Hepatocyte (in vitro differentiated cells): ENCODE results near the gene GLRA2.

Experiments used
- EZH2 ChIP-seq: fragments of 200-600 bp; sonication (generic); IDR thresholded peaks from 2 replicates; pipeline ENCODE4 v1.6.1; 2016; ENCODE audit warnings: antibody characterized with exemption, mild to moderate bottlenecking, borderline replicate concordance
- EZH2phosphoT487 ChIP-seq: fragments of 200-600 bp; sonication (generic); IDR thresholded peaks from one replicate; pipeline ENCODE4 v1.6.1; 2018; ENCODE audit warnings: antibody characterized with exemption, mild to moderate bottlenecking, low read depth, moderate library complexity; ENCODE audit not compliant: unreplicated experiment, severe bottlenecking
- TF ChIP-seq, protein P1 (sequence below): fragments of 200-600 bp; sonication (generic); IDR thresholded peaks from 2 replicates; pipeline ENCODE4 v1.5.1; 2016; ENCODE audit warnings: antibody characterized with exemption, mild to moderate bottlenecking; ENCODE audit not compliant: poor library complexity

DNA sequence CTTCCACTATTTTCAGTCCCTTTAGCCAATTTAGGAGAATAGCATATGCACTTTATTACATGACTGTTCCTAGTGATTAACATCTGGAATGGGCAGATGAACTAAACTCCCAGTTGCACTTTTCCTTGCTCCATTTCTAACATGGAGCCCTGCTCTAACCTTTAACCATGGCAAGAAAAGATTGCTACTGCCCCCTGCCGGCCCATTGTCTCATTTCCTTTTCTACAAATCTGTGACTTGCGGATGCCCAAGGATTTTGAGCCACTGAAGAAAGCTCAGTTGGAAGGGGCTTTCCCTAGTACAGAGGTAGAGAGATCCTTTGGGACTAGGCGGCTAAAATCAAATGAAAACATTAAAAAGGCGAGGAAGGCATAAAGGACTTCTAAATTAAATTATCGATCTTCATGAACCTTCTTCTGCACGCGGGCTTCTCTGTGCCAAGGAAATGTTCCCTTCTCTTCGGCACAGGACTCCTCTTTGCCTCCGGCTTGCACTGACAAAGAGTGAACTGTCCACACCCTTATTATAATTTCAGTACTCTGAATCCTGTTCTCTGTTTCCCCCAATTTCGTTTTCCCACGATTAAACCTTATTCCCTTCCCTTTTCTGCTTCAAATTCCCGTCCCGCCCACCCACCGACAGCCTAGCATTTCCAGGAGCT is 577 bp upstream of the GLRA2 start:
- TF ChIP-seq, protein P1, sequence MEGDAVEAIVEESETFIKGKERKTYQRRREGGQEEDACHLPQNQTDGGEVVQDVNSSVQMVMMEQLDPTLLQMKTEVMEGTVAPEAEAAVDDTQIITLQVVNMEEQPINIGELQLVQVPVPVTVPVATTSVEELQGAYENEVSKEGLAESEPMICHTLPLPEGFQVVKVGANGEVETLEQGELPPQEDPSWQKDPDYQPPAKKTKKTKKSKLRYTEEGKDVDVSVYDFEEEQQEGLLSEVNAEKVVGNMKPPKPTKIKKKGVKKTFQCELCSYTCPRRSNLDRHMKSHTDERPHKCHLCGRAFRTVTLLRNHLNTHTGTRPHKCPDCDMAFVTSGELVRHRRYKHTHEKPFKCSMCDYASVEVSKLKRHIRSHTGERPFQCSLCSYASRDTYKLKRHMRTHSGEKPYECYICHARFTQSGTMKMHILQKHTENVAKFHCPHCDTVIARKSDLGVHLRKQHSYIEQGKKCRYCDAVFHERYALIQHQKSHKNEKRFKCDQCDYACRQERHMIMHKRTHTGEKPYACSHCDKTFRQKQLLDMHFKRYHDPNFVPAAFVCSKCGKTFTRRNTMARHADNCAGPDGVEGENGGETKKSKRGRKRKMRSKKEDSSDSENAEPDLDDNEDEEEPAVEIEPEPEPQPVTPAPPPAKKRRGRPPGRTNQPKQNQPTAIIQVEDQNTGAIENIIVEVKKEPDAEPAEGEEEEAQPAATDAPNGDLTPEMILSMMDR: peak; percentile 48
- no peak for TF ChIP-seq EZH2
- TF ChIP-seq EZH2phosphoT487: no peak
